CD4-positive, alpha-beta T cell treated with Interferon gamma for 1 hour (primary cell): ENCODE measurements around the gene HES6.
"Not testable (repeated sequence)": the region's sequence is repeated elsewhere in the genome, so short reads cannot be mapped to it uniquely, and the experiment has no call there.

Experiments
- DNase-seq: peaks from one replicate; pipeline ENCODE4 v3.0.0-alpha.2; 2020

The HES6 gene

GRCh38 chr2:238239863-238240756, at the start of gene HES6:
Gene HES6 (minus strand): TSS chr2:238240038. CDS start chr2:238239905, 133 bp downstream.
- DNase-seq = peak; percentile 77

GRCh38 chr2:238289574-238289973, 49.7 kb upstream of the HES6 start:
- DNase-seq = no peak

GRCh38 chr2:238288650-238289573, 49.1 kb upstream of the HES6 start:
- DNase-seq = peak; percentile 99

- DNase-seq = peak; percentile 64
Measured at GRCh38 chr2:238287737-238288649, 48.2 kb upstream of the HES6 start, which contains the start of gene PER2. Gene PER2 (minus strand): TSS chr2:238288610. CDS start chr2:238277936, 10,674 bp downstream.

- DNase-seq = no peak
Measured at GRCh38 chr2:238286987-238287736, 47.3 kb upstream of the HES6 start.

- no peak for DNase-seq
Measured at GRCh38 chr2:238286551-238286950, 46.7 kb upstream of the HES6 start.

GRCh38 chr2:238286095-238286494, 46.3 kb upstream of the HES6 start:
- no peak for DNase-seq

- DNase-seq = no peak
Measured at GRCh38 chr2:238285653-238286082, 45.8 kb upstream of the HES6 start.

GRCh38 chr2:238284802-238285515, 45.1 kb upstream of the HES6 start:
- no peak for DNase-seq

- no peak for DNase-seq
Measured at GRCh38 chr2:238282861-238283738, 43.3 kb upstream of the HES6 start.

GRCh38 chr2:238281826-238282480, 42.1 kb upstream of the HES6 start:
- no peak for DNase-seq

GRCh38 chr2:238280083-238280825, 40.4 kb upstream of the HES6 start:
- no peak for DNase-seq

- no peak for DNase-seq
Measured at GRCh38 chr2:238279324-238279682, 39.5 kb upstream of the HES6 start.

- DNase-seq = no peak
Measured at GRCh38 chr2:238278626-238279323, 38.9 kb upstream of the HES6 start.

GRCh38 chr2:238277695-238278094, 37.9 kb upstream of the HES6 start:
- DNase-seq = no peak

- DNase-seq = no peak
Measured at GRCh38 chr2:238274152-238274865, 34.5 kb upstream of the HES6 start.

GRCh38 chr2:238273433-238273832, 33.6 kb upstream of the HES6 start:
- DNase-seq = not testable (repeated sequence)
